DOHH2 (cell line): ENCODE results near the gene ZIC5.

Experiments used
- H3F3A ChIP-seq: fragments of 200-600 bp; sonication (generic), shearing (Covaris generic); 2 replicates; pipeline ENCODE4 v1.6.0; 2016; ENCODE audit warnings: antibody characterized with exemption, mild to moderate bottlenecking; ENCODE audit not compliant: control insufficient read depth, insufficient read depth
- H3K27ac ChIP-seq: fragments of 200-600 bp; sonication (generic); 2 replicates; pipeline ENCODE4 v1.5.1; 2014; ENCODE audit warnings: low read depth, mild to moderate bottlenecking, low read length, moderate library complexity
- H3K27me3 ChIP-seq: fragments of 200-600 bp; sonication (generic); 2 replicates; pipeline ENCODE4 v1.6.1; 2014; ENCODE audit warnings: mild to moderate bottlenecking, low read length, mixed read lengths; ENCODE audit not compliant: control insufficient read depth
- H3K36me3 ChIP-seq: fragments of 200-600 bp; sonication (generic); 2 replicates; pipeline ENCODE4 v1.6.1; 2014; ENCODE audit warnings: mild to moderate bottlenecking, low read length, moderate library complexity, mixed read lengths; ENCODE audit not compliant: control insufficient read depth
- H3K4me1 ChIP-seq: fragments of 200-600 bp; sonication (generic); 2 replicates; pipeline ENCODE4 v1.6.1; 2014; ENCODE audit warnings: mild to moderate bottlenecking, low read length, mixed read lengths; ENCODE audit not compliant: control insufficient read depth
- H3K4me2 ChIP-seq: fragments of 200-600 bp; sonication (generic); 2 replicates; pipeline ENCODE4 v1.6.0; 2014; ENCODE audit warnings: mild to moderate bottlenecking, low read length, moderate library complexity
- H3K4me3 ChIP-seq: fragments of 200-600 bp; sonication (generic); 2 replicates; pipeline ENCODE4 v1.5.1; 2014; ENCODE audit warnings: mild to moderate bottlenecking, low read length, mixed read lengths
- H3K79me2 ChIP-seq: fragments of 200-600 bp; sonication (generic); 2 replicates; pipeline ENCODE4 v1.6.1; 2014; ENCODE audit warnings: mild to moderate bottlenecking, low read length, mixed read lengths; ENCODE audit not compliant: control insufficient read depth
- H3K9me2 ChIP-seq: fragments of 200-600 bp; sonication (generic); replicated peaks from 2 replicates; pipeline ENCODE4 v1.6.1; 2014; ENCODE audit warnings: mild to moderate bottlenecking, low read length, mixed read lengths; ENCODE audit not compliant: control insufficient read depth
- H3K9me3 ChIP-seq: fragments of 200-600 bp; sonication (generic); 2 replicates; pipeline ENCODE4 v1.6.1; 2014; ENCODE audit warnings: antibody characterized with exemption, low read length, mixed read lengths; ENCODE audit not compliant: control insufficient read depth, insufficient read depth
- H4K20me1 ChIP-seq: fragments of 200-600 bp; sonication (generic); 2 replicates; pipeline ENCODE4 v1.6.0; 2014; ENCODE audit warnings: low read depth, mild to moderate bottlenecking, antibody characterized with exemption, low read length, moderate library complexity; ENCODE audit not compliant: control insufficient read depth, insufficient read depth
- EZH2phosphoT487 ChIP-seq: fragments of 200-600 bp; sonication (generic); IDR thresholded peaks from 2 replicates; pipeline ENCODE4 v1.6.1; 2017; ENCODE audit warnings: borderline replicate concordance, mild to moderate bottlenecking, antibody characterized with exemption, low read length, moderate library complexity, mixed read lengths
- TF ChIP-seq, protein P1 (sequence below): fragments of 200-600 bp; sonication (generic); IDR thresholded peaks from one replicate; pipeline ENCODE4 v1.5.1; 2014; ENCODE audit warnings: antibody characterized with exemption, mild to moderate bottlenecking, low read depth, low read length; ENCODE audit not compliant: poor library complexity, severe bottlenecking

The ZIC5 gene

DNA sequence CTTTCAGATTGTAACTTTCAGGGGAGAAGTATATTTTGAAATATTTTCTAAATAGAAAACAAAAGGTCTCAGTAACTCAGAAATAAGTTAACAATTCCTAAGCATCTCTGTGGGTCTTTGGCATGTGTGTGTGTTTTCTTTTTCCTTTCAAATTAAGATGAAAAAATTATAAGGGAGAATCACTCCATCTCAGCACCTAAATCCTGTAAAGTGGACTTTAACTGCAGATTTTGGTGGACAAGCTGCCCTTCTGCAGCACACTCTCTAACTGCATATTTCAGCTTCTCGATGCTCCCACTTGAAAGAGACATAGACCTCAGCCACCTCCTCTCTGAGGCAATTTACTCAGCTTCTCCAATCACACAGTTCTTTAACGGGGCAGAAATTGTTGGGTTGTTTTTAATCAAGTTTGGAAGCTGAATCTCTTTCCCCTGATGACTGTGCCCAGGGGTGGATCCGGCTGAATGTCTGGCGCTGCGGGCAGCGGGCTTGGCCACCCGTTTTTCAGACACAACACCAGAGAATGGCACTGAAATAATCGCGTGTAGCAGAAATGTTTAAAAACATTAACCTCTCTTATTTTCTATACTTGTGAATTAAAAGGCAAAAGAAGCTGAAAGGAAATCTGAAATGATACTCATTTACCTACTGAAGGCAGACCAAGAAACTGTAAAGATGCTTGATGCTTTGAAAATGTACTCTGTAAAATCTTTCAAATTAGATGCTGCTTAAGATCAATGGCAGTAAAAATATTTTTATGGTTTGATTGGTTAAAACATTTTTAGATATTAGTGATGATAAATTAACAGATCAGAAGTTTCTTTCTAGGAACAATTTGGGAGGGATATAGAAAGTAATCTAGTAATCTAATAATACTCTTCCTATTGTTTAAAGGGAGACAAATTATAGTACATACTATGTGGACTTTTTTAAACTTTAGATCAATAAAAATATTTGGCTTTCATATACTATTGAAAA, 22.4 kb upstream of the ZIC5 start:
- no peaks in the 10 kb centered on the region for H3K9me3 ChIP-seq
- no peaks in the 10 kb centered on the region for H3K79me2 ChIP-seq
- H3F3A ChIP-seq = no peaks in the 10 kb centered on the region
- H3K4me2 ChIP-seq = no peak overlapping the region
- H3K4me3 ChIP-seq = no peak overlapping the region
- H3K27ac ChIP-seq = no peak overlapping the region
- no peaks in the 10 kb centered on the region for H3K4me1 ChIP-seq
- no peaks in the 10 kb centered on the region for H3K9me2 ChIP-seq
- no peaks in the 10 kb centered on the region for H3K36me3 ChIP-seq
- peaks cover 38% of the 10 kb centered on the region for H3K27me3 ChIP-seq
- H4K20me1 ChIP-seq = no peaks in the 10 kb centered on the region
- no peak for TF ChIP-seq EZH2phosphoT487
- TF ChIP-seq, protein P1, sequence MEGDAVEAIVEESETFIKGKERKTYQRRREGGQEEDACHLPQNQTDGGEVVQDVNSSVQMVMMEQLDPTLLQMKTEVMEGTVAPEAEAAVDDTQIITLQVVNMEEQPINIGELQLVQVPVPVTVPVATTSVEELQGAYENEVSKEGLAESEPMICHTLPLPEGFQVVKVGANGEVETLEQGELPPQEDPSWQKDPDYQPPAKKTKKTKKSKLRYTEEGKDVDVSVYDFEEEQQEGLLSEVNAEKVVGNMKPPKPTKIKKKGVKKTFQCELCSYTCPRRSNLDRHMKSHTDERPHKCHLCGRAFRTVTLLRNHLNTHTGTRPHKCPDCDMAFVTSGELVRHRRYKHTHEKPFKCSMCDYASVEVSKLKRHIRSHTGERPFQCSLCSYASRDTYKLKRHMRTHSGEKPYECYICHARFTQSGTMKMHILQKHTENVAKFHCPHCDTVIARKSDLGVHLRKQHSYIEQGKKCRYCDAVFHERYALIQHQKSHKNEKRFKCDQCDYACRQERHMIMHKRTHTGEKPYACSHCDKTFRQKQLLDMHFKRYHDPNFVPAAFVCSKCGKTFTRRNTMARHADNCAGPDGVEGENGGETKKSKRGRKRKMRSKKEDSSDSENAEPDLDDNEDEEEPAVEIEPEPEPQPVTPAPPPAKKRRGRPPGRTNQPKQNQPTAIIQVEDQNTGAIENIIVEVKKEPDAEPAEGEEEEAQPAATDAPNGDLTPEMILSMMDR = no peak

DNA sequence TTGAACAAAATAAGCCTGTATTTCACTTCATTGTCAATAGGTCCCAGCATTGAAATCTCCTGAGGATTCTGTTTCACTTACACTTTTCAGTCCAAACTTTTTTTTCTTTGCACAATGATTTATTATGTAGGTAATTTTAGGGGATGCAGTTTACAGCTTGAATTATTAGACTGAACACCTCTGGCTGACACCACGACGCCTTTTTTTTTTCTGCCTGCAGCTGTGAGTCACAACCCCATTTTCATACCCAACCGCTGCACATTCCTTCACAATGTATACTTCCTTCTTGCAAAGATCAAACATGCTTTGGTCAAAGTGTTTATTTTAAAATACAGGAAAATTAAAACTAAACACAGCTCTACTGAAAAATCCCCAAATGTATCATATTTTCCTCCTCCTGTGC, 21.4 kb upstream of the ZIC5 start:
- peaks cover 38% of the 10 kb centered on the region for H3K27me3 ChIP-seq
- no peak overlapping the region for H3K27ac ChIP-seq

DNA sequence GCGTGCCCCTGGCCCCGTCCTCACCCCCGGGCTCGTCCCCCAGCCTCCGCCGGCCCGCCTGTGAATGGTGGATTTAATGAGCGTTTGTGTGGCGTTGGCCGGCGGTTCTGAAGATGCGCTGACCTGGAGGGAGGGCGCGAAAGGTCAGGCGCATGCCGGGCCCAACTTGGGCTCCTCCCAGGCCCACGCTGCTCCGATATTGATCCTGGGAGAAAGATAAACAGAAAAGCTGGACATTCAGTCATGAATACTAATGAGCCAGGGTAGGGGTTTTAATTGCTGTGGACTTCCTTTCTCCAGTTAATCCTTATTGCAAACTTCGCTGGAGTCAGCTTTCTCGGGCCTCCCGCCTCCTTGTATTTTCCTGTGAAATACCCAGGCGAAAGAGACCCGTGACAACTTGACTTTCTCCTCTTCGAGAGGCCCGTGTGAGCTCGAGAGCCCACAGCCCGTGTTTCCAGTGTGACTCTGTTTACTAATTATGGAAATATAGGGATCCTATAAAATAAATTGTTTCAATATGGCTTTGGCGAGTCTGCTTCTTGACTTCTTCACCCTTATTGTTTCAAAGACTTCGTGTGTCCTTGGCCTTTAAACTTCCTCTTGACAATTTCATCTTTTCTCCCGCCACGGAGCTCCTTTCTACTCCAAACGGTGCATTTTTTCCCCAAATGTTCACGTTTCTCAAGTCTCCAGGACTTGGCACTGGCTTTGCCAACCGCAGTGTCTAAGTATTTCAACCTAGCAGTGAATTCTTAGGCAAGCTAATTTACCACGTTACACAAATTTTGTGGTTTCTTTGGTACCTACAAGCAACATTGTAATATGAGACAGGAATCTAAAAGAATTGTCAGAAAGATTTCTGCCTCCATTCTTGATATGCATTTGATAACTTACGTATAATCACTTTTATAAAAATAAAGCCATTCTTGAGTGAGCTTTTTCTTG, 20.5 kb upstream of the ZIC5 start:
- no peak overlapping the region for H3K4me2 ChIP-seq
- no peaks in the 10 kb centered on the region for H3K36me3 ChIP-seq
- no peaks in the 10 kb centered on the region for H3K79me2 ChIP-seq
- H3K9me3 ChIP-seq = no peaks in the 10 kb centered on the region
- H3K27me3 ChIP-seq = peaks cover 40% of the 10 kb centered on the region
- H4K20me1 ChIP-seq = no peaks in the 10 kb centered on the region
- peaks cover 3% of the 10 kb centered on the region for H3K4me1 ChIP-seq
- no peaks in the 10 kb centered on the region; the same call in 1 of the 2 replicates for H3F3A ChIP-seq
- TF ChIP-seq EZH2phosphoT487 = no peak
- TF ChIP-seq, protein P1 = no peak
- H3K4me3 ChIP-seq = no peak overlapping the region
- no peak overlapping the region for H3K27ac ChIP-seq
- no peaks in the 10 kb centered on the region for H3K9me2 ChIP-seq

More for the DNA sequence above, 21.4 kb upstream of the ZIC5 start:
- H3K4me1 ChIP-seq = no peaks in the 10 kb centered on the region
- TF ChIP-seq, protein P1 = no peak
- TF ChIP-seq EZH2phosphoT487 = no peak
- no peaks in the 10 kb centered on the region for H3K36me3 ChIP-seq
- no peaks in the 10 kb centered on the region for H3F3A ChIP-seq
- no peak overlapping the region for H3K4me3 ChIP-seq
- H3K4me2 ChIP-seq = no peak overlapping the region
- no peaks in the 10 kb centered on the region for H3K9me3 ChIP-seq
- no peaks in the 10 kb centered on the region for H3K9me2 ChIP-seq
- no peaks in the 10 kb centered on the region for H3K79me2 ChIP-seq
- no peaks in the 10 kb centered on the region for H4K20me1 ChIP-seq
